ENCODE measurements around the gene SLC35F1.

SLC35F1 gene

GRCh38 chr6:118218156-118218555 is 311.1 kb downstream of the SLC35F1 start:
- no peak for ATAC-seq
- TF ChIP-seq PPARA (CRISPR knock-in tag; IDR thresholded peaks at IDR 0.05; ENCODE audit: borderline replicate concordance) (no peak), RARB (CRISPR knock-in tag; IDR thresholded peaks at IDR 0.05) (no peak), CSDC2 (CRISPR knock-in tag; IDR thresholded peaks at IDR 0.05) (no peak), GLIS3 (CRISPR knock-in tag; IDR thresholded peaks at IDR 0.05) (no peak), TSHZ2 (CRISPR knock-in tag; IDR thresholded peaks at IDR 0.05) (no peak), OSR1 (CRISPR knock-in tag; IDR thresholded peaks at IDR 0.05) (no peak), ISL1 (CRISPR knock-in tag; IDR thresholded peaks at IDR 0.05) (no peak), ZNF8 (CRISPR knock-in tag; IDR thresholded peaks at IDR 0.05) (no peak), CREB5 (CRISPR knock-in tag; IDR thresholded peaks at IDR 0.05; ENCODE audit: low read depth) (no peak), PATZ1 (CRISPR knock-in tag; IDR thresholded peaks at IDR 0.05; ENCODE audit: borderline replicate concordance) (no peak), ZC3H10 (CRISPR knock-in tag; IDR thresholded peaks at IDR 0.05) (no peak), CSRNP3 (CRISPR knock-in tag; IDR thresholded peaks at IDR 0.05) (no peak)

- no peak for ATAC-seq
- TF ChIP-seq GLIS3 (CRISPR knock-in tag; IDR thresholded peaks at IDR 0.05) (no peak), PPARA (CRISPR knock-in tag; IDR thresholded peaks at IDR 0.05; ENCODE audit: borderline replicate concordance) (no peak), ZFP3 (CRISPR knock-in tag; IDR thresholded peaks at IDR 0.05) (no peak), ZFP30 (CRISPR knock-in tag; IDR thresholded peaks at IDR 0.05) (no peak), ZNF8 (CRISPR knock-in tag; IDR thresholded peaks at IDR 0.05) (no peak), OSR1 (CRISPR knock-in tag; IDR thresholded peaks at IDR 0.05) (no peak), ZNF70 (CRISPR knock-in tag; IDR thresholded peaks at IDR 0.05) (no peak), CSRNP3 (CRISPR knock-in tag; IDR thresholded peaks at IDR 0.05) (no peak), ARNTL (CRISPR knock-in tag; IDR thresholded peaks at IDR 0.05; ENCODE audit: borderline replicate concordance, low read depth) (no peak), TCF4 (CRISPR knock-in tag; IDR thresholded peaks at IDR 0.05; ENCODE audit: borderline replicate concordance) (no peak), ESRRG (CRISPR knock-in tag; IDR thresholded peaks at IDR 0.05) (no peak), POU6F1 (CRISPR knock-in tag; IDR thresholded peaks at IDR 0.05; ENCODE audit: borderline replicate concordance, low read depth) (no peak), RARB (CRISPR knock-in tag; IDR thresholded peaks at IDR 0.05) (no peak), CREB5 (CRISPR knock-in tag; IDR thresholded peaks at IDR 0.05; ENCODE audit: low read depth) (no peak), ZC3H10 (CRISPR knock-in tag; IDR thresholded peaks at IDR 0.05) (no peak), ZNF565 (CRISPR knock-in tag; conservative IDR thresholded peaks at IDR 0.05; ENCODE audit: low read depth) (no peak)
Observed at GRCh38 chr6:118220429-118221128, 313.5 kb downstream of the SLC35F1 start.
